Measurements from ENCODE around the gene ANKS6. TPM values are rescaled to one million over a fixed set of nuclear protein-coding genes. Genes with fewer than 3 reads are reported as not detected.

Gene ANKS6
- total RNA-seq, 4 donors from 2014 or later, result 11.0 to 21.7 (median 15.3) TPM

- peaks cover 9 to 88% (median 23%) of the 10 kb centered on the region in 4 donors for H3K27me3 ChIP-seq
- TF ChIP-seq POLR2A (IDR thresholded peaks at IDR 0.05) (no peak), CTCF (IDR thresholded peaks at IDR 0.05) (no peak)
- peak within 1 kb of the TSS; percentile 6 to 54 (median 23) for H3K4me3 ChIP-seq
- peaks cover 4 to 27% (median 7%) of the 10 kb centered on the region in 3 donors for H3K4me1 ChIP-seq
- intact Hi-C loops (cut with DNase I), result no loop called here
- H3K27ac ChIP-seq, result no peak within 1 kb of the TSS
- 20% methylated on average over 2 of the region's 111 CpGs; no CpG with 5 or more reads in 1 of the 2 donors for WGBS, 2 donors
- no peak for DNase-seq
- H3K36me3 ChIP-seq, result no peaks in the 10 kb centered on the region
- no peaks in the 10 kb centered on the region for H3K9me3 ChIP-seq
Measured at GRCh38 chr9:98708933-98709911, 87.1 kb downstream of the ANKS6 start, which contains the start of gene GABBR2. TSS of gene GABBR2 (minus strand) at chr9:98708935. CDS start at chr9:98708737, 198 bp downstream.

GRCh38 chr9:98708103-98708932, 88.0 kb downstream of the ANKS6 start:
- H3K27ac ChIP-seq, result no peak overlapping the region
- H3K4me3 ChIP-seq, result peak overlapping the region in 3 of 4 donors; percentile 10 to 54 (median 36)
- peaks cover 4 to 27% (median 7%) of the 10 kb centered on the region in 3 donors for H3K4me1 ChIP-seq
- no peak for DNase-seq
- H3K36me3 ChIP-seq, result no peaks in the 10 kb centered on the region
- H3K27me3 ChIP-seq, result peaks cover 9 to 93% (median 23%) of the 10 kb centered on the region in 4 donors
- intact Hi-C loops (cut with DNase I), result no loop called here
- TF ChIP-seq POLR2A (IDR thresholded peaks at IDR 0.05) (no peak), CTCF (IDR thresholded peaks at IDR 0.05) (no peak)
- 5% methylated on average over 4 of the region's 89 CpGs; no CpG with 5 or more reads in 1 of the 2 donors for WGBS, 2 donors
- no peaks in the 10 kb centered on the region for H3K9me3 ChIP-seq

DNA sequence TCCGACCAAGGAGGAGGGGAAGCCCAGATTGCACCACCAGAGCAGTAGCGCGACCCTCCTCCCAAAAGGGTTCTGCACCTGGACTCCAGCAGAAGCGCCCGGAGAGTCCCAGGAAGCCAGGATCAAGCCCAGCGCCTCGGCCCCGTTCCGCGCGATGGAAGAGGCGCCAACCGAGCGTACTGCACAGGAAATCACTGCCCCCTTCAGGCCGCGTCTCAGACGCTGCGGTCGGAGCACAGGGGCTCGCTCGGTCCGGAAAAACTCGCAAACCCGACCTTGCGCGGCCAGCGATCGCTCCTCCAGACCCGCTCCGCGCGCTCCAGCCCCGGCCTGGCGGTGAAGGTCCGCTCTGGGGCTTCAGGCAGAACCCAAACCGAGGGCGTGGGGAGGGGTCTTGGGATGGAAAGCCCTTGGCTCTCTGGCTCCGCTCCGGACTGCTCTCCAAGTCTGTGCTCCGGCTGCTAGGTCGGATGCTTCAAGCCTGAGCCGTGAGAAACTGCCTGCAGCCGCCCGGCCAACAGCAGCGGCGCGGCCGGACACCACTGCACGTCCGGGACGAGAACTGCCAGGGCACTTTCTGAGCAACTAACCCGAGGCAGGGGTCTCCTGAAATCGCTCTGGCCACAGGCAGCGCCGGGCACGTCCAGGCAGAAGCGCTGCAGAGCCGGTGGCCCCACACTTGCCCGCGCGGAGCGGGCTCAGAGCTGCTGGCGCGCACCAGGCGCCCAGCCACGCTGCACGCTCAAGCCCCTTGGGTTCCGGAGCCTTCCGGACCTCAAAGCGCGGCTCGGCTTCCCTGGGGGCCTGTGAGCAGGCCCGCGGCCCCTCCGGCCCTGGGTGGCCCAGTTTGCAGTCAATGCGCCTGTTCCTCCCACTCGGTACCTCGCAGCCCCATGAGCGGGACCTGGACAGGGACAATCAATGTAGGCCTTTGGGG, 88.9 kb downstream of the ANKS6 start:
- TF ChIP-seq POLR2A (IDR thresholded peaks at IDR 0.05) (no peak), CTCF (IDR thresholded peaks at IDR 0.05) (peak in 3 of 6 experiments; percentile 14 to 37 (median 18))
- peaks cover 9 to 97% (median 23%) of the 10 kb centered on the region in 4 donors for H3K27me3 ChIP-seq

DNA sequence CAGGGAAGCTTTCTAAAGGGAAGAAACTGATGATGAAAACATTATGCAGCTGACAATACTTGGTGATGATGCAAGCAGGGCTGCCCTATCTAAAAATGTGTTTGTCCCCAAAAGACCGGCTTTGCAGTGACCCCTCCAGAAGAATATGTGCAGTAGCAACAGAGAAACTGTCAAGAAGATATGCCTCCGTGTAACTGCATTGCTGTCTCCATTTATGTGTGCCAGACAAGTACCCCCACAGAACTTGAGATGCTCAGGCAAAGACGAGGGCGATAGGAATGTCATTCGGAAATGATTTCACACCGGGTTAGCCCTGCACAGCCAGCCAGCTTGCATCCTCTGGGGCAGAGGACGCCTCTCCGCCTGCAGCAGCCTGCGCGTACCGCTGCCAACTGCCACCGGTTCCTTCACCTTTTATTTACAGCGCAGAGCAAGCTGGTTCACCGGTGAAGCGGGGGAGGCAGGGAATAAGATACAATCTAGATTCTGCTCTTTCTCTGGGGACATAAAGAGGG, 89.6 kb downstream of the ANKS6 start:
- peaks cover 9 to 97% (median 23%) of the 10 kb centered on the region in 4 donors for H3K27me3 ChIP-seq
- DNase-seq, result no peak
- no peak overlapping the region for H3K27ac ChIP-seq
- TF ChIP-seq POLR2A (IDR thresholded peaks at IDR 0.05) (no peak), CTCF (IDR thresholded peaks at IDR 0.05) (no peak)
- 6 to 7% methylated on average over 9 to 13 of the region's 15 CpGs for WGBS, 2 donors
- intact Hi-C loops (cut with DNase I), result no loop called here
- no peaks in the 10 kb centered on the region for H3K9me3 ChIP-seq
- H3K4me3 ChIP-seq, result no peak overlapping the region
- H3K4me1 ChIP-seq, result peaks cover 4 to 27% (median 7%) of the 10 kb centered on the region in 3 donors
- no peaks in the 10 kb centered on the region for H3K36me3 ChIP-seq

More for the DNA sequence above, 88.9 kb downstream of the ANKS6 start:
- Histone ChIP-seq H3K4me1 (peaks cover 4 to 27% (median 7%) of the 10 kb centered on the region in 3 donors), H3K36me3 (no peaks in the 10 kb centered on the region), H3K4me3 (peak overlapping the region in 1 of 4 donors; percentile 2), H3K27ac (no peak overlapping the region), H3K9me3 (no peaks in the 10 kb centered on the region)
- intact Hi-C loops (cut with DNase I), result no loop called here
- DNase-seq, result no peak
- WGBS, 2 donors, result 0% methylated on average over 3 of the region's 79 CpGs; no CpG with 5 or more reads in 1 of the 2 donors

All from esophagus squamous epithelium (tissue), 5 donors.